Panc1 (cell line): ENCODE measurements around the gene MARK2.

Source experiments
- POLR2AphosphoS5 ChIP-seq: IDR thresholded peaks from 2 replicates; pipeline ENCODE4 v1.6.1; 2012; ENCODE audit warnings: mild to moderate bottlenecking, low read depth, low read length, moderate library complexity
- SIN3A ChIP-seq: IDR thresholded peaks from 2 replicates; pipeline ENCODE4 v1.6.1; 2012; ENCODE audit warnings: low read depth, mild to moderate bottlenecking, low read length, moderate library complexity, borderline replicate concordance; ENCODE audit not compliant: insufficient read depth
- TF ChIP-seq, protein P1 (sequence below): fragments of 450-650 bp; IDR thresholded peaks from 2 replicates; pipeline ENCODE4 v1.5.1; 2017; ENCODE audit warnings: mild to moderate bottlenecking
- TF ChIP-seq, protein P2 (sequence below), 2 experiments: IDR thresholded peaks; 2 replicates each; pipeline ENCODE4 v1.6.1; 2011 to 2012; ENCODE audit warnings: low read depth in 2 of 2, control low read depth in 1 of 2, low read length in 1 of 2, mild to moderate bottlenecking in 1 of 2, moderate library complexity in 1 of 2; ENCODE audit not compliant: insufficient read depth in 1 of 2

DNA sequence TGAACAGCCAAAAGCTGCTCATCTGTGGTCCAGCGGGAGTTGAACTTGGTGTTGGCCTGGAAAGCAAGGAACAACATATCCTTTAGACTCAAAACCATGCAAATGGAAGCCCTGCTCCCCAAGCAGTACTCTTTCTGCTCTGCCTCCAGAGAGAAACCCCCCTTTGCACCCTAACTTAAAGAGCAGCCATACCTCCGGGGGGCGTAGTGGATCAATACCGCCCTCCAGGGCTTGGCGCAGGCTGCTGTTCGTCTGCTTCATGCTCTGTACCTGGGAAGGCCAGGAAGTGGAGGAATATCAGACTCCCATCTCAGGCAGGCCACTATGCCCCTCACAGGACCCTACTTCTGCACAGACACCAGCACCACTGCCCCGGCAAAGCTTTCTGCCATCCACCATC is 73.8 kb downstream of the MARK2 start:
- TF ChIP-seq, protein P1, sequence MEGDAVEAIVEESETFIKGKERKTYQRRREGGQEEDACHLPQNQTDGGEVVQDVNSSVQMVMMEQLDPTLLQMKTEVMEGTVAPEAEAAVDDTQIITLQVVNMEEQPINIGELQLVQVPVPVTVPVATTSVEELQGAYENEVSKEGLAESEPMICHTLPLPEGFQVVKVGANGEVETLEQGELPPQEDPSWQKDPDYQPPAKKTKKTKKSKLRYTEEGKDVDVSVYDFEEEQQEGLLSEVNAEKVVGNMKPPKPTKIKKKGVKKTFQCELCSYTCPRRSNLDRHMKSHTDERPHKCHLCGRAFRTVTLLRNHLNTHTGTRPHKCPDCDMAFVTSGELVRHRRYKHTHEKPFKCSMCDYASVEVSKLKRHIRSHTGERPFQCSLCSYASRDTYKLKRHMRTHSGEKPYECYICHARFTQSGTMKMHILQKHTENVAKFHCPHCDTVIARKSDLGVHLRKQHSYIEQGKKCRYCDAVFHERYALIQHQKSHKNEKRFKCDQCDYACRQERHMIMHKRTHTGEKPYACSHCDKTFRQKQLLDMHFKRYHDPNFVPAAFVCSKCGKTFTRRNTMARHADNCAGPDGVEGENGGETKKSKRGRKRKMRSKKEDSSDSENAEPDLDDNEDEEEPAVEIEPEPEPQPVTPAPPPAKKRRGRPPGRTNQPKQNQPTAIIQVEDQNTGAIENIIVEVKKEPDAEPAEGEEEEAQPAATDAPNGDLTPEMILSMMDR, result no peak
- TF ChIP-seq POLR2AphosphoS5 (no peak), SIN3A (no peak)
- TF ChIP-seq, protein P2, sequence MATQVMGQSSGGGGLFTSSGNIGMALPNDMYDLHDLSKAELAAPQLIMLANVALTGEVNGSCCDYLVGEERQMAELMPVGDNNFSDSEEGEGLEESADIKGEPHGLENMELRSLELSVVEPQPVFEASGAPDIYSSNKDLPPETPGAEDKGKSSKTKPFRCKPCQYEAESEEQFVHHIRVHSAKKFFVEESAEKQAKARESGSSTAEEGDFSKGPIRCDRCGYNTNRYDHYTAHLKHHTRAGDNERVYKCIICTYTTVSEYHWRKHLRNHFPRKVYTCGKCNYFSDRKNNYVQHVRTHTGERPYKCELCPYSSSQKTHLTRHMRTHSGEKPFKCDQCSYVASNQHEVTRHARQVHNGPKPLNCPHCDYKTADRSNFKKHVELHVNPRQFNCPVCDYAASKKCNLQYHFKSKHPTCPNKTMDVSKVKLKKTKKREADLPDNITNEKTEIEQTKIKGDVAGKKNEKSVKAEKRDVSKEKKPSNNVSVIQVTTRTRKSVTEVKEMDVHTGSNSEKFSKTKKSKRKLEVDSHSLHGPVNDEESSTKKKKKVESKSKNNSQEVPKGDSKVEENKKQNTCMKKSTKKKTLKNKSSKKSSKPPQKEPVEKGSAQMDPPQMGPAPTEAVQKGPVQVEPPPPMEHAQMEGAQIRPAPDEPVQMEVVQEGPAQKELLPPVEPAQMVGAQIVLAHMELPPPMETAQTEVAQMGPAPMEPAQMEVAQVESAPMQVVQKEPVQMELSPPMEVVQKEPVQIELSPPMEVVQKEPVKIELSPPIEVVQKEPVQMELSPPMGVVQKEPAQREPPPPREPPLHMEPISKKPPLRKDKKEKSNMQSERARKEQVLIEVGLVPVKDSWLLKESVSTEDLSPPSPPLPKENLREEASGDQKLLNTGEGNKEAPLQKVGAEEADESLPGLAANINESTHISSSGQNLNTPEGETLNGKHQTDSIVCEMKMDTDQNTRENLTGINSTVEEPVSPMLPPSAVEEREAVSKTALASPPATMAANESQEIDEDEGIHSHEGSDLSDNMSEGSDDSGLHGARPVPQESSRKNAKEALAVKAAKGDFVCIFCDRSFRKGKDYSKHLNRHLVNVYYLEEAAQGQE (IDR thresholded peaks at IDR 0.05; ENCODE audit: insufficient read depth in 1 of 2, low read depth in 2 of 2, low read length in 1 of 2), result no peak
